Osteoblast (primary cell): ENCODE results near the gene TBXAS1. TPM values are rescaled to one million over a fixed set of nuclear protein-coding genes. Genes with fewer than 3 reads are reported as not detected.
"Not testable (repeated sequence)": the region's sequence is repeated elsewhere in the genome, so short reads cannot be mapped to it uniquely, and the experiment has no call there.

Experiments
- DNase-seq: peaks from one replicate; pipeline ENCODE4 v3.0.0; 2011; ENCODE audit warnings: low spot score, mixed read lengths; ENCODE audit not compliant: insufficient read length; ENCODE audit errors: missing footprints
- H2AFZ ChIP-seq: 2 replicates; pipeline ENCODE4 v1.6.0; 2011; ENCODE audit warnings: mild to moderate bottlenecking, low read length
- H3K27ac ChIP-seq: 2 replicates; pipeline ENCODE4 v1.5.1; 2011; ENCODE audit warnings: mild to moderate bottlenecking, low read depth, low read length, moderate library complexity
- H3K27me3 ChIP-seq: 2 replicates; pipeline ENCODE4 v1.6.0; 2012; ENCODE audit warnings: mild to moderate bottlenecking, control low read depth, inconsistent platforms, low read length, moderate library complexity; ENCODE audit not compliant: insufficient read depth
- H3K36me3 ChIP-seq: 2 replicates; pipeline ENCODE4 v1.5.1; 2011; ENCODE audit warnings: mild to moderate bottlenecking, low read length, control low read depth, moderate library complexity; ENCODE audit not compliant: insufficient read depth
- H3K4me1 ChIP-seq: 2 replicates; pipeline ENCODE4 v1.5.1; 2011; ENCODE audit warnings: mild to moderate bottlenecking, low read length, control low read depth, moderate library complexity; ENCODE audit not compliant: insufficient read depth
- H3K4me2 ChIP-seq: 2 replicates; pipeline ENCODE4 v1.6.0; 2011; ENCODE audit warnings: mild to moderate bottlenecking, low read length; ENCODE audit not compliant: insufficient read depth
- H3K4me3 ChIP-seq: fragments of 200-600 bp; sonication (generic); 3 replicates; pipeline ENCODE4 v1.5.1; 2012; ENCODE audit warnings: mild to moderate bottlenecking, low read length, inconsistent platforms; ENCODE audit not compliant: insufficient read depth
- H3K79me2 ChIP-seq: 2 replicates; pipeline ENCODE4 v1.6.0; 2012; ENCODE audit warnings: mild to moderate bottlenecking, low read length, control low read depth, inconsistent platforms; ENCODE audit not compliant: insufficient read depth
- H3K9me3 ChIP-seq: 2 replicates; pipeline ENCODE4 v1.5.1; 2011; ENCODE audit warnings: low read depth, low read length, control low read depth
- H4K20me1 ChIP-seq: 2 replicates; pipeline ENCODE4 v1.6.0; 2012; ENCODE audit warnings: mild to moderate bottlenecking, low read length, control low read depth; ENCODE audit not compliant: insufficient read depth
- CTCF ChIP-seq: IDR thresholded peaks from 2 replicates; pipeline ENCODE4 v1.5.1; 2011; ENCODE audit warnings: mild to moderate bottlenecking, low read depth, low read length, moderate library complexity; ENCODE audit errors: extremely low read depth
- total RNA-seq: library from RNA; depleted of rRNA; stranded (reverse); fragments of >200 nt; gene quantifications from 2 replicates; pipeline ENCODE4 v1.2.3, GENCODE V29; 2012

TBXAS1 gene
- total RNA-seq, 1 donor: 0.72 TPM

DNA sequence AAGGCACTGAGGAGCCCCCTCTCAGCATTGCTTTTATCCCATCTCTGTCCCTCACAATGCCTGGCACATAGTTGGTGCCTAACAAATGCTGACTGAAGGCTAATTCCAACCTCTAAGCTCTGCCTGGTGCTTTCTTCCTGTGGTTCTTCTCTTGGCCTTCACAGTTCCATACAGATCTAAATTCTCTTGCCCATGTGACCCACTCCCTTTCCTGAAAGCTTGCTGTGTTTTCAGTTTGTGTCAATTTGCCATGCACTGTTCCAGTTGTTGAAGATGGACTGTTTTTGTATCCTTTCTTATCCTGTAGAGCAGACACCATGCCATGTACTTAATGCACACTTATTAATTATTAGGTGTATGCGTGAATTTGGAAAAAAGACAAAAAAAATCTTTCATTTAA is 9.2 kb downstream of the TBXAS1 start:
- no peaks in the 10 kb centered on the region for H3K9me3 ChIP-seq
- H3K4me2 ChIP-seq: no peak overlapping the region
- H3K27ac ChIP-seq: no peak overlapping the region

GRCh38 chr7:139838876-139839275 is 9.8 kb downstream of the TBXAS1 start:
- H3K9me3 ChIP-seq: no peaks in the 10 kb centered on the region
- DNase-seq: no peak
- no peak overlapping the region for H3K27ac ChIP-seq
- H3K27me3 ChIP-seq: no peaks in the 10 kb centered on the region
- no peaks in the 10 kb centered on the region for H3K36me3 ChIP-seq
- H4K20me1 ChIP-seq: no peaks in the 10 kb centered on the region
- no peak overlapping the region for H2AFZ ChIP-seq
- no peak for TF ChIP-seq CTCF
- H3K79me2 ChIP-seq: no peaks in the 10 kb centered on the region
- H3K4me1 ChIP-seq: no peaks in the 10 kb centered on the region
- no peak overlapping the region for H3K4me2 ChIP-seq
- no peak overlapping the region for H3K4me3 ChIP-seq

More for the DNA sequence above, 9.2 kb downstream of the TBXAS1 start:
- Histone ChIP-seq H3K36me3 (no peaks in the 10 kb centered on the region), H3K4me3 (no peak overlapping the region), H3K79me2 (no peaks in the 10 kb centered on the region), H2AFZ (no peak overlapping the region), H4K20me1 (no peaks in the 10 kb centered on the region), H3K27me3 (no peaks in the 10 kb centered on the region), H3K4me1 (no peaks in the 10 kb centered on the region)
- no peak for TF ChIP-seq CTCF
- no peak for DNase-seq

- no peak overlapping the region for H3K4me3 ChIP-seq
- no peak overlapping the region for H3K27ac ChIP-seq
- no peaks in the 10 kb centered on the region for H3K27me3 ChIP-seq
- H3K36me3 ChIP-seq: no peaks in the 10 kb centered on the region
- no peaks in the 10 kb centered on the region for H3K79me2 ChIP-seq
- no peak overlapping the region for H3K4me2 ChIP-seq
- TF ChIP-seq CTCF: no peak
- H4K20me1 ChIP-seq: no peaks in the 10 kb centered on the region
- H2AFZ ChIP-seq: no peak overlapping the region
- no peaks in the 10 kb centered on the region for H3K9me3 ChIP-seq
- DNase-seq: no peak
- H3K4me1 ChIP-seq: no peaks in the 10 kb centered on the region
Measured at GRCh38 chr7:139840776-139841175, 11.7 kb downstream of the TBXAS1 start.

- Histone ChIP-seq H3K36me3 (no peaks in the 10 kb centered on the region), H3K4me3 (no peak overlapping the region), H3K9me3 (no peaks in the 10 kb centered on the region), H3K27me3 (no peaks in the 10 kb centered on the region), H4K20me1 (no peaks in the 10 kb centered on the region), H3K4me2 (peak overlapping the region; percentile 52), H3K79me2 (no peaks in the 10 kb centered on the region), H3K4me1 (no peaks in the 10 kb centered on the region), H2AFZ (peak overlapping the region; percentile 36), H3K27ac (no peak overlapping the region)
- no peak for DNase-seq
- no peak for TF ChIP-seq CTCF
Measured at GRCh38 chr7:139842401-139843210, 13.5 kb downstream of the TBXAS1 start.

- H2AFZ ChIP-seq, H3K36me3 ChIP-seq, H3K27me3 ChIP-seq, H4K20me1 ChIP-seq, H3K27ac ChIP-seq, H3K4me1 ChIP-seq, H3K79me2 ChIP-seq, H3K4me2 ChIP-seq, H3K4me3 ChIP-seq, H3K9me3 ChIP-seq: not testable (repeated sequence)
- DNase-seq: peak; percentile 26
Measured at GRCh38 chr7:139843211-139843537, 14.1 kb downstream of the TBXAS1 start.
